GM12873 (cell line): Measurements from ENCODE around the gene THADA.

Experiments used
- TF ChIP-seq, protein P1 (sequence below): IDR thresholded peaks from 2 replicates; pipeline ENCODE4 v1.5.1; 2012; ENCODE audit warnings: low read depth, mild to moderate bottlenecking, moderate library complexity, low read length, control low read depth; ENCODE audit not compliant: insufficient read depth; ENCODE audit errors: missing control alignments

THADA gene

DNA sequence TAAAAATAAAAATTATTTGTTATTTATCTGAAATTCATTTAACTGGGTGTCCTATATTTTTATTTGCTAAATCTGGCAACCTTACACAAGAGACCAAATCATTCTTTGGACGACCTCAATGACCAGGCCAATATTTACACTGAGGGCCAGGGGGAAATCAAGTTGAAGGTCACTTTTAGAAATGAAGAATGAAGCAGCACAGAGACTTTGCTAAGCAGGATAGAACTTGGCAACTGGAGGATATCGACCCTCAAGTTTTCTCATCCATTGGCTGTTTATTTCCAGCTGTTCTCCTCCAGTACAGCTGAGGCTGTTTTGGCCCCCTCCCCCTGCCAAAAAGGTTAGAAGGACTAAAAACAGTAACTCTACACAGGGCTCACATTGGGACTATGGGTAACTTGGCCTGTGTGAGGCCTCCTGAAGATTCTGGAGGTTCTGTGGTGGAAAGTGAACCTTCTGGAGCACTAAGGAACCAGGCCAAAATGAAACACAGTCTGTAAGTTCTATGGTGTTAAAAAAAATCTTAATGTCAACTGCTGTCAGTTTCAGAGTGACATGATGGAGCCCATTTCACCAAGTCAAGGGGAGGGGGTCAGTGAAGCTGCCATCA is 337.2 kb downstream of the THADA start:
- TF ChIP-seq, protein P1, sequence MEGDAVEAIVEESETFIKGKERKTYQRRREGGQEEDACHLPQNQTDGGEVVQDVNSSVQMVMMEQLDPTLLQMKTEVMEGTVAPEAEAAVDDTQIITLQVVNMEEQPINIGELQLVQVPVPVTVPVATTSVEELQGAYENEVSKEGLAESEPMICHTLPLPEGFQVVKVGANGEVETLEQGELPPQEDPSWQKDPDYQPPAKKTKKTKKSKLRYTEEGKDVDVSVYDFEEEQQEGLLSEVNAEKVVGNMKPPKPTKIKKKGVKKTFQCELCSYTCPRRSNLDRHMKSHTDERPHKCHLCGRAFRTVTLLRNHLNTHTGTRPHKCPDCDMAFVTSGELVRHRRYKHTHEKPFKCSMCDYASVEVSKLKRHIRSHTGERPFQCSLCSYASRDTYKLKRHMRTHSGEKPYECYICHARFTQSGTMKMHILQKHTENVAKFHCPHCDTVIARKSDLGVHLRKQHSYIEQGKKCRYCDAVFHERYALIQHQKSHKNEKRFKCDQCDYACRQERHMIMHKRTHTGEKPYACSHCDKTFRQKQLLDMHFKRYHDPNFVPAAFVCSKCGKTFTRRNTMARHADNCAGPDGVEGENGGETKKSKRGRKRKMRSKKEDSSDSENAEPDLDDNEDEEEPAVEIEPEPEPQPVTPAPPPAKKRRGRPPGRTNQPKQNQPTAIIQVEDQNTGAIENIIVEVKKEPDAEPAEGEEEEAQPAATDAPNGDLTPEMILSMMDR, result no peak

DNA sequence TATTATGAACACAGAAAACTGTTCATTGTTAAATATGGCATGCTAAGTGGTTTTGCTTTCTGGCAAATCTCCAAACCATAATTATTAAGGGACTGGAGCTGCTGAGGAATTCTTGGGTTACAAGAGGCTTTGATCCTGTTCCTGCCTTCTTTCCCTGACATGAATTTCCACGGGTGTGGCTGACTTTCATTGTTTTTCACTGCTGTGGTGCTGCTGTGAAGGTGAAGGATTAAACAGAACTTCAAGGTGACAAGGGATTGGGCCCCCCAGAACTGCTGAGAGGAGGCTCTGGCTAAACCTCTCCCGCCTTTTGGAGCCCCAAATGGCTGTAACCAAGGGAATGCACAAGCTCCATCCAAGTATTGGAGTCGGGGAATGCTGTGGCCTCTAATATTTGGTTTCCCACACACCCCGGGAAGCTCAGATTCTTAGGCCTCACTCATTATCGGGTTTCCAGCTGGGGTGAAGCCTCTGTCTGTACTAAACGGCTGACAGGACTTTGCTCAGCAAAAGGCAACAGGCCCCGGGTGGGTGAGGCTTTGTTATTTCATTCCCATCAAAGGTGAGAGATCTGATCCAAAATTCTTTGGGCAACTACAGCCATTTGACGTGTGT is 340.4 kb downstream of the THADA start:
- TF ChIP-seq, protein P1, result no peak

DNA sequence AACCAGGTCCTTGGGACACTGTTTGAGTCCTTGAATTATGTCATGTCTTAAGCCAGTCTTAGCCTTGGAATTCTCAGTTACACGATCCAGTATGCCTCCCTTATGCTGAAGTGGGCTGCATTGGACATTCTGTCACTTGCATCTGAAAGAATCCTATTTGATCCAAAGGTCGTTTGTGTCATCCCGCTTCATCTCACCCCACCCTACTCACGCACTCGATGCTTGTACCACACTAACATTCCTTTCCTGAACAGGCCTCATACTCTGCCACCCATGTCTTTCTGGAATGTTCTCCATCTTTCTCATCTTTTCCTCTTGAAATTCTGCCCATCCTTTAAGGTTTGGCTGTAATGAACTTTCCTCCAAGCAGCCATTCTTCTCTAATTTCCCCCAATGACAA is 341.5 kb downstream of the THADA start:
- TF ChIP-seq, protein P1, result no peak

DNA sequence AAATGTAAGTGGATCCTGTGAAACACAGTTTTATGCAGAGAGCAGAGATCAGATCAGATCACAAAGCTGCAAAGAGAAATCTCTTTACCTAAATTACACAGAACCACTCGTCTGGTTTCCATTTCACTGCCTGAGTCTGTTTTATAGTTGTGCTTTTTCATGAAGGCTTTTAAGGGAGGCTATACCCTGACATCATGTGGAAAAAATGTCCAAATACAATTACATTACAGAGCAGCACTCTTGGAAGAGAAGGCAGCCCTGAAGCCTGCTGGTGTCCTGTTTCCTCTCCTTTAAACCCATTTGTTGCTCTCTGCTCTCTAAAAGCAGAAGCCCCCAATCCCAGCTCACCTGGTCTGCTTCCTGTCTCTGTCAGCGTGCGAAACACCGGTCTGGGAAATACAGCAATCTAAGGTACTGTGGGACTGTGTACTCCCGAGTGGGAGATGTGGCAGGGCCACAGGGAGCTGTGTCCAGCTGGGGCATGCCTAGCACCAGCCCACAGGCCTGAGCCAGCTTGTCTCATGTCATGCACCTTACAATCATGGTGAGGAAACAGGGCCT is 344.6 kb downstream of the THADA start:
- TF ChIP-seq, protein P1, result no peak

DNA sequence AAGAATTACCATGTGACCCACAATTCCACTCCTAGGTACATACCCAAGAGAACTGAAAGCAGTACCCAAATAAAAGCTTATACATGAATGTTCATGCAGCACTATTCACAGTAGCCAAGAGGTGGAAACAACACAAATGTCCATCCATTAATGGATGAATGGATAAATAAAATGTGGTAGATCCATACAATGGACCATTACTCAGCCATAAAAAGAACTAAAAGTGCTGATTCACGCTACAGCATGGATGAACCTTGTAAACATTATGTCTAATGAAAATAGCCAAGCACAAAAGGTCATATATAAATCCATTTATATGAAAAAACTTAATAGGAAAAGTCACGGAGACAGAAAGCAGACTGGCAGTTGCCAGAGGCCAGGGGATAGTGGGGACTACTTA is 345.8 kb downstream of the THADA start:
- TF ChIP-seq, protein P1, result no peak

DNA sequence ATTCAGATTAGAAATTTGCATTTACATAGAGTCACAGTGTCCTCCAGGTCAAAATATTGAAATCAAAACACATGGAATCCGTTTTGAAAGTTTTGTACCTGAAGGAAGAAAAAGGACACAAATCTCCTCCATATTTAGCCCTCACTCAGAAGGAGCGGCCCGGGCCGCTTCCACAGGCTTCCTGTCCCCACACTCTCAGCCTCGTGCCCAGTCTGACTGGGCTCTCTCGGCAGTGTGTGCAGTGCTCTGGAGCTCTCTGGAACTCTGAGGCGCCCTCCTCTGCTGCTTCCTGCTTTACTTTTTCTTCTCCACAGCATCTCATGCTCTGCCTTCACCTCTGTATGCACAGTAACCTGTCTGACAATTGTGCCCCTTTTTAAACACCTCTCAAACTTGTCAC is 347.2 kb downstream of the THADA start:
- TF ChIP-seq, protein P1, result no peak

DNA sequence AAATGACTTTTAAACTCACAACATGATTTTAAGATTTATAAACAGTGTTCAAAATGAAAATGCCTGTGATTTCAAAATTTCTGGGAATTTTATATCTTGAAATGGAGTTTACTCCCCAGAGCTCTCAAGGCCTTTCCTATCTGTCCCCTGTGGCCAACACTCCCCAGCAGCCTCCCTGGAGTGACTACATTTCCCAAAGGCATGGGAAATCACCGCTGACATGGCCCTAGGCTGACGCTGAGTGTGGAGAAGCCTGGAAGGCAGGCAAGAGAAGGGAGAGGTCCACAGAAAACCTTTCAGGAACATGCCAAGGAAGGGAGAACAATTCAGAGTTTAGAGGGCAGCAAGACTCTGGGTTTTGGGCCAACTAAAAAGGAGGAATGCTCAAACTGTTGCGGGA is 349.2 kb downstream of the THADA start:
- TF ChIP-seq, protein P1, result no peak
